Chondrocyte (in vitro differentiated cells): ENCODE data around the gene OSBPL1A. TPM values are rescaled to one million over a fixed set of nuclear protein-coding genes. Genes with fewer than 3 reads are reported as not detected.

Experiments used
- DNase-seq: peaks from one replicate; pipeline ENCODE4 v3.0.0; 2021; ENCODE audit warnings: mixed read lengths, low spot score
- H3K27ac Mint-ChIP-seq: one replicate; pipeline ENCODE4 v1.8.0; 2021; ENCODE audit warnings: mild to moderate bottlenecking, moderate library complexity, mixed read lengths; ENCODE audit not compliant: unreplicated experiment
- H3K27me3 Mint-ChIP-seq: 2 replicates; pipeline ENCODE4 v1.8.0; 2021; ENCODE audit warnings: low read depth, mixed read lengths
- H3K36me3 Mint-ChIP-seq: 2 replicates; pipeline ENCODE4 v1.8.0; 2021; ENCODE audit warnings: low read depth, mixed read lengths
- H3K4me1 Mint-ChIP-seq: 2 replicates; pipeline ENCODE4 v1.8.0; 2021; ENCODE audit warnings: low read depth, mild to moderate bottlenecking, mixed read lengths
- H3K4me3 Mint-ChIP-seq: one replicate; pipeline ENCODE4 v1.8.0; 2021; ENCODE audit warnings: mild to moderate bottlenecking, moderate library complexity, mixed read lengths; ENCODE audit not compliant: unreplicated experiment
- H3K9me3 Mint-ChIP-seq: 2 replicates; pipeline ENCODE4 v1.8.0; 2021; ENCODE audit warnings: low read depth, mixed read lengths
- CTCF ChIP-seq: fragments of 200-600 bp; sonication (generic); IDR thresholded peaks from 2 replicates; pipeline ENCODE4 v1.5.0; 2021; ENCODE audit warnings: antibody characterized with exemption, mild to moderate bottlenecking, moderate library complexity
- total RNA-seq: library from RNA; stranded (reverse); gene quantifications from 3 replicates; pipeline ENCODE4 v1.2.1, GENCODE V29; 2021

OSBPL1A gene
- total RNA-seq, 1 donor from 2014 or later, result 33.3 TPM

GRCh38 chr18:24259869-24260641 lies 137.6 kb downstream of the OSBPL1A start:
- no peak for DNase-seq
- H3K4me1 Mint-ChIP-seq, result peaks cover 24% of the 10 kb centered on the region
- H3K9me3 Mint-ChIP-seq, result peaks cover 15% of the 10 kb centered on the region
- no peak overlapping the region for H3K27ac Mint-ChIP-seq
- H3K36me3 Mint-ChIP-seq, result peaks cover 8% of the 10 kb centered on the region
- H3K4me3 Mint-ChIP-seq, result no peak overlapping the region
- no peak for TF ChIP-seq CTCF
- H3K27me3 Mint-ChIP-seq, result no peaks in the 10 kb centered on the region

- Mint-ChIP-seq H3K4me1 (no peaks in the 10 kb centered on the region), H3K36me3 (peaks cover 8% of the 10 kb centered on the region), H3K4me3 (no peak overlapping the region), H3K9me3 (peaks cover 20% of the 10 kb centered on the region), H3K27me3 (no peaks in the 10 kb centered on the region), H3K27ac (no peak overlapping the region)
- no peak for TF ChIP-seq CTCF
- no peak for DNase-seq
Observed at GRCh38 chr18:24254071-24254470, 143.6 kb downstream of the OSBPL1A start.

- no peak for TF ChIP-seq CTCF
- Mint-ChIP-seq H3K36me3 (peaks cover 3% of the 10 kb centered on the region), H3K4me3 (no peak overlapping the region), H3K27ac (no peak overlapping the region), H3K9me3 (peaks cover 5% of the 10 kb centered on the region), H3K27me3 (no peaks in the 10 kb centered on the region), H3K4me1 (no peaks in the 10 kb centered on the region)
- no peak for DNase-seq
Observed at GRCh38 chr18:24249716-24250115, 147.9 kb downstream of the OSBPL1A start.

- H3K36me3 Mint-ChIP-seq, result peaks cover 3% of the 10 kb centered on the region
- no peaks in the 10 kb centered on the region for H3K4me1 Mint-ChIP-seq
- no peak overlapping the region for H3K27ac Mint-ChIP-seq
- H3K9me3 Mint-ChIP-seq, result peaks cover 5% of the 10 kb centered on the region
- H3K27me3 Mint-ChIP-seq, result no peaks in the 10 kb centered on the region
- no peak for DNase-seq
- H3K4me3 Mint-ChIP-seq, result no peak overlapping the region
- no peak for TF ChIP-seq CTCF
Observed at GRCh38 chr18:24248359-24248758, 149.3 kb downstream of the OSBPL1A start.

- no peak for TF ChIP-seq CTCF
- no peak for DNase-seq
- Mint-ChIP-seq H3K4me3 (no peak overlapping the region), H3K36me3 (peaks cover 3% of the 10 kb centered on the region), H3K27me3 (no peaks in the 10 kb centered on the region), H3K27ac (no peak overlapping the region), H3K9me3 (no peaks in the 10 kb centered on the region), H3K4me1 (no peaks in the 10 kb centered on the region)
Observed at GRCh38 chr18:24246143-24246542, 151.5 kb downstream of the OSBPL1A start.
